Ovary (tissue), 9 donors: ENCODE data around the gene TSR2. TPM values are rescaled to one million over a fixed set of nuclear protein-coding genes. Genes with fewer than 3 reads are reported as not detected.

Source experiments
- DNase-seq, 5 donors: peaks; one replicate each; pipeline ENCODE4 v3.0.0-alpha.2; 2019 to 2020
- H3K27ac ChIP-seq, 2 donors: fragments of 200-600 bp; one replicate each; pipeline versions ENCODE4 v1.5.1 to v1.8.0; 2019 to 2022
- H3K27me3 ChIP-seq: fragments of 200-600 bp; one replicate; pipeline ENCODE4 v1.8.0; 2022
- H3K36me3 ChIP-seq: fragments of 200-600 bp; sonication (generic); one replicate; pipeline ENCODE4 v1.5.1; 2019
- H3K4me1 ChIP-seq: one replicate; pipeline ENCODE4 v1.8.1; 2013; ENCODE audit warnings: mild to moderate bottlenecking, moderate library complexity; ENCODE audit not compliant: insufficient read depth
- H3K4me3 ChIP-seq: fragments of 200-600 bp; sonication (generic); one replicate; pipeline ENCODE4 v1.5.1; 2017
- H3K9me3 ChIP-seq, 2 donors: fragments of 200-600 bp in 1 of 2; sonication (generic) in 1 of 2; one replicate each; pipeline versions ENCODE4 v1.5.1 to v1.8.1; 2013 to 2019; ENCODE audit warnings: mild to moderate bottlenecking in 1 of 2, moderate library complexity in 1 of 2
- EP300 ChIP-seq: sonication (generic); formaldehyde crosslinking; IDR thresholded peaks from one replicate; pipeline ENCODE4 v1.6.1; 2017; ENCODE audit warnings: antibody characterized with exemption
- POLR2A ChIP-seq: fragments of 450-650 bp; IDR thresholded peaks from one replicate; pipeline ENCODE4 v1.6.1; 2017; ENCODE audit warnings: antibody characterized with exemption, mild to moderate bottlenecking, moderate library complexity
- WGBS, 3 donors: extraction: QIAGEN DNeasy Blood & Tissue Kit in 1 of 3; methylation state at CpG; one replicate each; pipeline versions ENCODE4 v1.1.5 to v1.1.7; 2013 to 2017; 5-methylcytosine and 5-hydroxymethylcytosine counted together
- intact Hi-C, 4 donors: fragments of 100-400 bp; cut with DNase I; formaldehyde crosslinking; loops; one replicate each; pipeline versions ENCODE4 v1.11.0 to v1.15.1; 2022 to 2023
- polyA plus RNA-seq, 2 donors: library from polyadenylated mRNA; stranded (reverse); fragments of 200-250 nt in 1 of 2; fragments of 350-450 nt in 1 of 2; fragmentation: Illumina TruSeq in 1 of 2; extraction: RNeasy Lipid Tissue Mini Kit (QIAGEN cat#74804) in 1 of 2; gene quantifications; one replicate each; pipeline ENCODE4 v1.2.3, GENCODE V29; 2013 to 2014
- total RNA-seq, 7 donors: library from RNA; depleted of rRNA in 2 of 7; stranded (reverse); fragments of >200 nt in 2 of 7; fragmentation: NEBNext Ultra II Directional in 3 of 7; extraction: Animal tissue kit (Norgen Biotek cat#: 25700) in 3 of 7; gene quantifications; one replicate each; pipeline versions ENCODE4 v1.1.0 to v1.2.4, GENCODE V29; 2016 to 2023
- TF ChIP-seq, protein P1 (sequence below), 3 donors: fragments of 450-650 bp in 2 of 3; fragments of 200-600 bp in 1 of 3; IDR thresholded peaks; one replicate each; pipeline versions ENCODE4 v1.5.1 to v1.8.0; 2016 to 2022; ENCODE audit warnings: antibody characterized with exemption in 3 of 3, mild to moderate bottlenecking in 1 of 3
- donor health status: DM: no; HTN: no; CAD: no; lungs with moderate emphysema.
- donor health status: DM: no; HTN: no; CAD: no.
- donor health status: Bipolar disorder and iron deficiency.
- donor health status: DM: yes; HTN: yes; CAD: no.
- donor health status: DM: no; HTN: no; CAD: no.
- donor health status: DM: yes; HTN: yes; CAD: no.

The TSR2 gene
- total and polyA plus RNA-seq, 9 donors, result 15.7 to 70.8 (median 39.5) TPM

DNA sequence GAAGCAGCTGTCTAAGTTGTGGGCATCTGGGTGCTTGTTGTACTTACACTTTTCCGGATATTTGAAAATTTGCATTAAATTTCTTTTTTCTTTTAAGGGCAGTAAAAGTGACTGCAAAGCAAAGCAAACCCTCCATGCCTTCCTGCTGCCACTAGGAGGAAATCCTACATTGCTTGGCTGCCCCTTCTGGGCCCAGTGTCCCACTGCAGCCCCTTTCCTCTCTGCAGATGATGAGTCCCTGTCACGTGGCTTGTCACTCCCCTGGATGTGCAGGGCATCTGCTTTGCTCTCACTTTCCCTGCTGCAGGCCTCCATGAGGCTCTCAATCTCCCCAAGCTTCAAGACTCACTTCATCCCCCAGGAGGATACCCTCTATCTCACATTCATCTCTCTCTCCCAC is 12.7 kb downstream of the TSR2 start:
- no peaks in the 10 kb centered on the region for H3K4me1 ChIP-seq

DNA sequence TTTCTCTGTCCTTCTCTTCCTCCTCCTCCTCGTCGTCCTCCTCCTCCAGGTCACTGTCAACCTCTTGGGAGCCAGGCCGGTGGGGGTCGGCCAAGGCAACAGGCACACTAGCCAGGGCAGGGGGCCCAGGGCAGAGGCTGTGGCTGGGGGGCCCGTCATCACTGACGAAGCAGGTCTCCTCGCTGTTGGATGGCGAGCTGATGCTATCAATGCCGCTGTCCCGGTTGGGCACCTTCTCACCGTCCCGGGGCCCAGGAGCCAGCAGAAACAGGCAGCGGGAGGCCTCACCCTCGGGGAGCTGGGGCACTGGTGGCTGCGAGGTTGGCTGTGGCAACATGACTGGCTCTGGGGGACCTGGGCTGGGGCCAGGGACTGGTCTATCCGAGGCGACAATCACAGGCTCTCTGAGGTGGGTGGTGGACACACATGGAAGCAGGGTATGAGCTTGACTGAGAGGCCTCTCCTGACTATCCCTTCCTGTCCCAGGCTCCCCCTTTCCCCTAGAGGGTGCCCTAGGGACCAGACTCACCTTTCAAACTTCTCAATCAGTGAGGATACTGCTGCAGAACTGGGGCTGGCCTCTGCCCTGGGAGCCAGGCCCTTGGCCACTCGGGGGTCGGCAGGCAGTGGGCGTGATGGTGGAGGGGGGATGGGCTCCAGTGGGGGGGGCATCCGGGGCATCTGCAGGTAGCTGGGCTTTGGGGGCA is 30.0 kb downstream of the TSR2 start:
- Histone ChIP-seq H3K4me1 (no peaks in the 10 kb centered on the region), H3K36me3 (no peaks in the 10 kb centered on the region), H3K4me3 (no peak overlapping the region), H3K27me3 (no peaks in the 10 kb centered on the region), H3K9me3 (no peaks in the 10 kb centered on the region), H3K27ac (no peak overlapping the region)
- no peak for DNase-seq
- no peak for TF ChIP-seq POLR2A
- no peak for TF ChIP-seq EP300
- TF ChIP-seq, protein P1, sequence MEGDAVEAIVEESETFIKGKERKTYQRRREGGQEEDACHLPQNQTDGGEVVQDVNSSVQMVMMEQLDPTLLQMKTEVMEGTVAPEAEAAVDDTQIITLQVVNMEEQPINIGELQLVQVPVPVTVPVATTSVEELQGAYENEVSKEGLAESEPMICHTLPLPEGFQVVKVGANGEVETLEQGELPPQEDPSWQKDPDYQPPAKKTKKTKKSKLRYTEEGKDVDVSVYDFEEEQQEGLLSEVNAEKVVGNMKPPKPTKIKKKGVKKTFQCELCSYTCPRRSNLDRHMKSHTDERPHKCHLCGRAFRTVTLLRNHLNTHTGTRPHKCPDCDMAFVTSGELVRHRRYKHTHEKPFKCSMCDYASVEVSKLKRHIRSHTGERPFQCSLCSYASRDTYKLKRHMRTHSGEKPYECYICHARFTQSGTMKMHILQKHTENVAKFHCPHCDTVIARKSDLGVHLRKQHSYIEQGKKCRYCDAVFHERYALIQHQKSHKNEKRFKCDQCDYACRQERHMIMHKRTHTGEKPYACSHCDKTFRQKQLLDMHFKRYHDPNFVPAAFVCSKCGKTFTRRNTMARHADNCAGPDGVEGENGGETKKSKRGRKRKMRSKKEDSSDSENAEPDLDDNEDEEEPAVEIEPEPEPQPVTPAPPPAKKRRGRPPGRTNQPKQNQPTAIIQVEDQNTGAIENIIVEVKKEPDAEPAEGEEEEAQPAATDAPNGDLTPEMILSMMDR (IDR thresholded peaks at IDR 0.05), result no peak
- 78 to 83% (median 83%) methylated on average over 20 to 21 of the region's 21 CpGs for WGBS, 3 donors
- intact Hi-C loops, result no loop called here

More for the DNA sequence above, 12.7 kb downstream of the TSR2 start:
- no peak for DNase-seq
- Histone ChIP-seq H3K4me3 (no peak overlapping the region), H3K9me3 (no peaks in the 10 kb centered on the region), H3K27me3 (no peaks in the 10 kb centered on the region), H3K36me3 (no peaks in the 10 kb centered on the region), H3K27ac (no peak overlapping the region)
- no peak for TF ChIP-seq EP300
- intact Hi-C loops, result no loop called here
- WGBS, 3 donors, result 35 to 51% (median 44%) methylated on average over 2 of the region's 2 CpGs

DNA sequence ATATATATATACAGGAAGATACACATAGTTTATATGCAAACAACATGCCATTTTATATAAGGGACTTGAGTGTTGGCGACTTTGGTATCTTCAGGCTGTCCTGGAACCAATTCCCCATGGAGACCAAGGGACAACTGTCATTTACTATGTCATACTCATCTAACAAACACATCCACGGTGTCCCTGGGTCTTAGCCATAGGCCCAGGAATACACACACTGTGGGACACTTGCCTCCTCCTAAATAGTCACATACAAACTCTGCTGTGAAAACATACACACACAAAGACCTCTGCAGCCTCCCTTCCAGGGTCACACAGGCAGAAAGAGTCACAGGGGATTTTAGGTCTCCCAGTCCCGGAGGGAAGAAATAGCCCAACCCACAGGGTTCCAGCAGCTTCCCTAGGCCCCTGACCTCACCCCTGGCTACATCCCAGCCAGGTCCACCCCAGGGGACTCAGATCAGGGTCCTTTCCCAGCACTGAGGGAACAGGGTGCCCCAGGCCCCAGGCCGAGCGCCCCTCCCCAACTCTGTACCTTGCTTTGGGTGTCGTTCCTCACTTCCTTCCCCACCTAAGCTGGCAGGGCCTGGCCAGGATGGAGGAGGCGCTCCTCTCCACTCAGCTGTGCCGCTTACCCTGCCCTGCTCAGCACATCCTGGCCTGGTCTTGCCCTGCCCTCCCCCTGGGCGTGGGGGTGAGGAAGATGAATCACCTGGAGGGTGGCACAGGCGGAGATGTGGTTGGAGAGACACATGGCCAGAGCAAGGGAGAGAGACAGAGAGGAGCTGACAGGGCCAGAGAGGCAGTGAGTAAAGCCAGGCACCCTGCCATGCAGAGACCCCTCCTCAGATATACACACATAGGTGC is 34.0 kb downstream of the TSR2 start:
- no peaks in the 10 kb centered on the region for H3K36me3 ChIP-seq
- no peak overlapping the region for H3K27ac ChIP-seq
- WGBS, 3 donors, result 73 to 78% (median 74%) methylated on average over 10 of the region's 10 CpGs
- intact Hi-C loops, result no loop called here
- no peak for TF ChIP-seq POLR2A
- TF ChIP-seq, protein P1 (IDR thresholded peaks at IDR 0.05), result no peak
- TF ChIP-seq EP300, result no peak
- no peaks in the 10 kb centered on the region for H3K27me3 ChIP-seq
- no peak for DNase-seq
- no peak overlapping the region for H3K4me3 ChIP-seq
- H3K4me1 ChIP-seq, result no peaks in the 10 kb centered on the region
- H3K9me3 ChIP-seq, result no peaks in the 10 kb centered on the region

DNA sequence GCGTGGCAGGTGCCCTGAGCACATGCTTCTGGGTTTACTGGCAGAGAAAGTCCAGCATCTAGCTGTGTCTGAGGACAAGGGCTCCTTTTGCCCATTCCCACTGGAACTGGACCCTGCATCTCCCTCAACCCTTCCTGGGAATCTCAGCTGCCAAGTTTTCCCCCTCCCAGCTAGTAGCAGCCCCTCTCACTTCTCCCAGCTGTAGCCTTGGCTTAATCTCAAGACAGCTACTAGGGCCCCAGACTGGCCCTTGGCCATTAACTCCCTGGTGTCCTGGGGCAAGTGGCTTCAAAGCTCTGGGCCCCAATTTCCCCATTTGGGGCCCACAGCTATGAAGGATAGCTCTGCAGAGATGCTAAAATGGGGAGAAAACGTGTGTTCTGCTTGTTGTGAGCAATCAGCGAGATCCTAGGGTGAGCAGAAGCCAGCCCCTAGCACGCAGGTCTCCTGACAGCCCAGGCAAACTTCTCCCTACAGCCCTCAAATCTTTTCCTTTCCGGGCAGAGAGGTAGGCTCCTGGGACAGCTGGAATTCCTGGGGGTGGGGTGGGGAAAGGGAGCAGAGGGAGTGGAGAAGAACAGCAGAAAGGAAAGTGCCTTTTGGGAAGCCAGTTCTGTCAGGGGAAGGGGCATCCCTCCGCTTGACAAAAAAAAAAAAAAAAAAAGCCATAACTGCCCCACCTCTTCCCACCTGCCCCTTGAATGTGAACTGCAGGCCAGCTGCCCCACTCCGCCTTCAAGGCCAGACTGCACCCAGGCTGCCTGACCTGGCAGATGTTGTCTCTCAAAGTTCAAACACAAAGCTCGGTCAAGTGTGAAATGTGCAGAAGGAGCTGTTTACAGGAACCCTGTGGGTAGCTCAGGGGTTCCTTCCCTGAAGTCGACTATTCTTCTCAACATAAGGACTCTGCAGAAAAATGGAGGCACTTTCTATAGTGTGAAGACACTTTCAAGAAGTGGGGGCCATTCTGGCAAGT is 39.2 kb downstream of the TSR2 start:
- TF ChIP-seq POLR2A, result no peak
- TF ChIP-seq EP300, result no peak
- TF ChIP-seq, protein P1 (IDR thresholded peaks at IDR 0.05), result no peak
- H3K27ac ChIP-seq, result peak overlapping the region in 1 of 2 donors; percentile 22
- WGBS, 3 donors, result 18 to 31% (median 22%) methylated on average over 9 of the region's 9 CpGs
- no peak for DNase-seq
- no peaks in the 10 kb centered on the region for H3K36me3 ChIP-seq
- H3K4me3 ChIP-seq, result no peak overlapping the region
- no peaks in the 10 kb centered on the region for H3K27me3 ChIP-seq
- no peaks in the 10 kb centered on the region for H3K9me3 ChIP-seq
- no peaks in the 10 kb centered on the region for H3K4me1 ChIP-seq
- intact Hi-C loops, result no loop called here
